Stimulated activated CD8-positive, alpha-beta memory T cell treated with anti-CD3 and anti-CD28 coated beads, Interleukin-12 subunit alpha, Interleukin-12 subunit beta, amount 100 ng/mL, for 4 hours (primary cell): ENCODE data around the gene DYSF.
"Not testable (repeated sequence)": the region's sequence is repeated elsewhere in the genome, so short reads cannot be mapped to it uniquely, and the experiment has no call there.

ENCODE experiments used
- DNase-seq: peaks from one replicate; pipeline ENCODE4 v3.0.0-alpha.2; 2020; ENCODE audit warnings: low read depth

Gene DYSF

GRCh38 chr2:71472019-71472418, 18.7 kb downstream of the DYSF start:
- DNase-seq = no peak

GRCh38 chr2:71473346-71474031, 20.1 kb downstream of the DYSF start:
- DNase-seq = no peak

- no peak for DNase-seq
Measured at GRCh38 chr2:71474116-71474743, 20.9 kb downstream of the DYSF start.

- DNase-seq = no peak
Measured at GRCh38 chr2:71474744-71475397, 21.5 kb downstream of the DYSF start.

GRCh38 chr2:71476495-71476894, 23.1 kb downstream of the DYSF start:
- no peak for DNase-seq

GRCh38 chr2:71477231-71477691, 23.9 kb downstream of the DYSF start:
- no peak for DNase-seq

- no peak for DNase-seq
Measured at GRCh38 chr2:71478806-71479205, 25.4 kb downstream of the DYSF start.

GRCh38 chr2:71479261-71479660, 25.9 kb downstream of the DYSF start:
- DNase-seq = no peak

GRCh38 chr2:71481111-71481510, 27.8 kb downstream of the DYSF start:
- DNase-seq = no peak

GRCh38 chr2:71482055-71482454, 28.7 kb downstream of the DYSF start:
- DNase-seq = no peak

- no peak for DNase-seq
Measured at GRCh38 chr2:71483246-71483645, 29.9 kb downstream of the DYSF start.

- no peak for DNase-seq
Measured at GRCh38 chr2:71484354-71484753, 31.0 kb downstream of the DYSF start.

GRCh38 chr2:71486881-71487640, 33.7 kb downstream of the DYSF start:
- no peak for DNase-seq

- not testable (repeated sequence) for DNase-seq
Measured at GRCh38 chr2:71491551-71491950, 38.2 kb downstream of the DYSF start.

GRCh38 chr2:71492112-71492511, 38.8 kb downstream of the DYSF start:
- no peak for DNase-seq

- DNase-seq = no peak
Measured at GRCh38 chr2:71494091-71494490, 40.7 kb downstream of the DYSF start.

- no peak for DNase-seq
Measured at GRCh38 chr2:71494523-71495155, 41.3 kb downstream of the DYSF start.

- no peak for DNase-seq
Measured at GRCh38 chr2:71496156-71496770, 42.9 kb downstream of the DYSF start.

- no peak for DNase-seq
Measured at GRCh38 chr2:71498261-71498701, 44.9 kb downstream of the DYSF start.

- DNase-seq = no peak
Measured at GRCh38 chr2:71499691-71500090, 46.3 kb downstream of the DYSF start.

- DNase-seq = no peak
Measured at GRCh38 chr2:71500426-71501079, 47.2 kb downstream of the DYSF start.
